Peyer's patch (tissue), 4 donors: ENCODE results near the gene TMEM14A.

Experiments
- POLR2A ChIP-seq, 2 donors: fragments of 450-650 bp; IDR thresholded peaks; one replicate each; pipeline ENCODE4 v1.5.1; 2017; ENCODE audit warnings: antibody characterized with exemption in 2 of 2, mild to moderate bottlenecking in 2 of 2, moderate library complexity in 2 of 2
- TF ChIP-seq, protein P1 (sequence below), 6 experiments: fragments of 450-650 bp in 4 of 6; fragments of 200-600 bp in 2 of 6; sonication (generic) in 1 of 6; IDR thresholded peaks; one replicate each; pipeline ENCODE4 v1.5.1; 2017 to 2019; ENCODE audit warnings: antibody characterized with exemption in 6 of 6, mild to moderate bottlenecking in 3 of 6, moderate library complexity in 1 of 6

DNA sequence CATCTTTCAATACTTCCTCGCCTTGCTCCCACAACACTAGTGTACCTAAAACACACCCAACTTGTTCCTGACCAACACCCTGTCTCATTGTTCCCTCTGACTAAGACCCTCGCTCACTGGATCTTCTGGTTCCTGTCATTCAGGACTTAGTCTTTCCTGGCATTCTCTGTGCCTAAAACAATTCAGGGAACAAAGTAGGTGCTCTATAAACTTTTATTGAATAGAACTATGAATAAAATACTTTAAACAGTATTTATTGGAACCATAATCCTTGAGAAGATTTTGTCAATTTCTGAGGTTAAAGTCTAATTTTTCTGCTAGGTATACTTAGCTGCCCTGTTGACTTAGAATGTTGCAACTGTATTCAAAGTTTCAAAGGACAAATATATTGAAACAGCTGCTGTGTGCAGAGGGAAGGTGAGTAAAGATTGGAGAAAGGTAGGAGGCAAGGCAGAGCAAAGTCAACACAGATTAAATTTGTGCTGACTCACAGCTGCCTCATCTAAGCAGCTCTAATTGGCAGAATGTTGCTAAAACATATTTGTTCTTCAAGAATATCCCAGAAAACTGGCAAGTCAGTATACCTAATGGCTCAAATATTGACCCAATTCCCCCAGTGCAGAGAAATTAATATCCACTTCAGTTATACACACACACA, 54.8 kb downstream of the TMEM14A start:
- TF ChIP-seq POLR2A (IDR thresholded peaks at IDR 0.05): no peak
- TF ChIP-seq, protein P1, sequence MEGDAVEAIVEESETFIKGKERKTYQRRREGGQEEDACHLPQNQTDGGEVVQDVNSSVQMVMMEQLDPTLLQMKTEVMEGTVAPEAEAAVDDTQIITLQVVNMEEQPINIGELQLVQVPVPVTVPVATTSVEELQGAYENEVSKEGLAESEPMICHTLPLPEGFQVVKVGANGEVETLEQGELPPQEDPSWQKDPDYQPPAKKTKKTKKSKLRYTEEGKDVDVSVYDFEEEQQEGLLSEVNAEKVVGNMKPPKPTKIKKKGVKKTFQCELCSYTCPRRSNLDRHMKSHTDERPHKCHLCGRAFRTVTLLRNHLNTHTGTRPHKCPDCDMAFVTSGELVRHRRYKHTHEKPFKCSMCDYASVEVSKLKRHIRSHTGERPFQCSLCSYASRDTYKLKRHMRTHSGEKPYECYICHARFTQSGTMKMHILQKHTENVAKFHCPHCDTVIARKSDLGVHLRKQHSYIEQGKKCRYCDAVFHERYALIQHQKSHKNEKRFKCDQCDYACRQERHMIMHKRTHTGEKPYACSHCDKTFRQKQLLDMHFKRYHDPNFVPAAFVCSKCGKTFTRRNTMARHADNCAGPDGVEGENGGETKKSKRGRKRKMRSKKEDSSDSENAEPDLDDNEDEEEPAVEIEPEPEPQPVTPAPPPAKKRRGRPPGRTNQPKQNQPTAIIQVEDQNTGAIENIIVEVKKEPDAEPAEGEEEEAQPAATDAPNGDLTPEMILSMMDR (IDR thresholded peaks at IDR 0.05): no peak
